SK-N-SH (cell line): ENCODE measurements around the gene NLRP7.

Experiments used
- GABPA ChIP-seq: IDR thresholded peaks from 2 replicates; pipeline ENCODE4 v1.4.0; 2012; ENCODE audit warnings: low read depth, mild to moderate bottlenecking
- NRF1 ChIP-seq: IDR thresholded peaks from 2 replicates; pipeline ENCODE4 v1.6.1; 2012; ENCODE audit warnings: low read depth, mild to moderate bottlenecking, low read length
- TAF1 ChIP-seq: IDR thresholded peaks from 2 replicates; pipeline ENCODE4 v1.6.1; 2012; ENCODE audit warnings: low read depth, mild to moderate bottlenecking, low read length, moderate library complexity, borderline replicate concordance
- TF ChIP-seq, protein P1 (sequence below): fragments of 200-600 bp; sonication (generic); IDR thresholded peaks from 2 replicates; pipeline ENCODE4 v1.6.1; 2017; ENCODE audit warnings: antibody characterized with exemption, mild to moderate bottlenecking, moderate library complexity
- TF ChIP-seq, protein P2 (sequence below): IDR thresholded peaks from 2 replicates; pipeline ENCODE4 v1.4.0; 2012; ENCODE audit warnings: low read depth

- no peak for TF ChIP-seq NRF1
- TF ChIP-seq, protein P1, sequence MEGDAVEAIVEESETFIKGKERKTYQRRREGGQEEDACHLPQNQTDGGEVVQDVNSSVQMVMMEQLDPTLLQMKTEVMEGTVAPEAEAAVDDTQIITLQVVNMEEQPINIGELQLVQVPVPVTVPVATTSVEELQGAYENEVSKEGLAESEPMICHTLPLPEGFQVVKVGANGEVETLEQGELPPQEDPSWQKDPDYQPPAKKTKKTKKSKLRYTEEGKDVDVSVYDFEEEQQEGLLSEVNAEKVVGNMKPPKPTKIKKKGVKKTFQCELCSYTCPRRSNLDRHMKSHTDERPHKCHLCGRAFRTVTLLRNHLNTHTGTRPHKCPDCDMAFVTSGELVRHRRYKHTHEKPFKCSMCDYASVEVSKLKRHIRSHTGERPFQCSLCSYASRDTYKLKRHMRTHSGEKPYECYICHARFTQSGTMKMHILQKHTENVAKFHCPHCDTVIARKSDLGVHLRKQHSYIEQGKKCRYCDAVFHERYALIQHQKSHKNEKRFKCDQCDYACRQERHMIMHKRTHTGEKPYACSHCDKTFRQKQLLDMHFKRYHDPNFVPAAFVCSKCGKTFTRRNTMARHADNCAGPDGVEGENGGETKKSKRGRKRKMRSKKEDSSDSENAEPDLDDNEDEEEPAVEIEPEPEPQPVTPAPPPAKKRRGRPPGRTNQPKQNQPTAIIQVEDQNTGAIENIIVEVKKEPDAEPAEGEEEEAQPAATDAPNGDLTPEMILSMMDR = peak; percentile 30
- TF ChIP-seq TAF1 = no peak
- TF ChIP-seq GABPA = no peak
- TF ChIP-seq, protein P2, sequence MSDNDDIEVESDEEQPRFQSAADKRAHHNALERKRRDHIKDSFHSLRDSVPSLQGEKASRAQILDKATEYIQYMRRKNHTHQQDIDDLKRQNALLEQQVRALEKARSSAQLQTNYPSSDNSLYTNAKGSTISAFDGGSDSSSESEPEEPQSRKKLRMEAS = no peak
Measured at GRCh38 chr19:54882758-54883157, 64.6 kb downstream of the NLRP7 start.
